SU-DHL-6 (cell line): ENCODE data around the gene FGF13.

ENCODE experiments used
- H2AFZ ChIP-seq: fragments of 200-600 bp; sonication (generic); 2 replicates; pipeline ENCODE4 v1.6.1; 2014; ENCODE audit warnings: low read depth, mild to moderate bottlenecking, moderate library complexity, mixed read lengths, antibody characterized with exemption, low read length; ENCODE audit not compliant: severe bottlenecking
- H3F3A ChIP-seq: fragments of 200-600 bp; shearing (Covaris generic); 2 replicates; pipeline ENCODE4 v1.6.0; 2016; ENCODE audit warnings: antibody characterized with exemption, mild to moderate bottlenecking; ENCODE audit not compliant: insufficient read depth
- H3K27ac ChIP-seq: fragments of 200-600 bp; sonication (generic); 2 replicates; pipeline ENCODE4 v1.5.1; 2016; ENCODE audit warnings: low read depth, mild to moderate bottlenecking, low read length, moderate library complexity, mixed read lengths
- H3K27me3 ChIP-seq: fragments of 200-600 bp; sonication (generic), shearing (Covaris generic); 2 replicates; pipeline ENCODE4 v1.6.0; 2014; ENCODE audit warnings: mild to moderate bottlenecking, low read length
- H3K36me3 ChIP-seq: fragments of 200-600 bp; sonication (generic); 2 replicates; pipeline ENCODE4 v1.6.1; 2014; ENCODE audit warnings: mild to moderate bottlenecking, low read length, mixed read lengths
- H3K4me2 ChIP-seq: fragments of 300-600, 200-600 bp; shearing (Covaris generic), sonication (generic); 2 replicates; pipeline ENCODE4 v1.6.0; 2014; ENCODE audit warnings: low read length, low read depth, mild to moderate bottlenecking; ENCODE audit not compliant: poor library complexity, severe bottlenecking
- H3K4me3 ChIP-seq: fragments of 200-600 bp; sonication (generic); 2 replicates; pipeline ENCODE4 v1.5.1; 2014; ENCODE audit warnings: antibody characterized with exemption, low read length, mild to moderate bottlenecking, mixed read lengths; ENCODE audit not compliant: insufficient read depth, poor library complexity, severe bottlenecking
- H3K79me2 ChIP-seq: fragments of 200-600 bp; sonication (generic); 2 replicates; pipeline ENCODE4 v1.6.1; 2014; ENCODE audit warnings: mild to moderate bottlenecking, low read length, moderate library complexity; ENCODE audit not compliant: insufficient read depth
- H3K9ac ChIP-seq: fragments of 200-600 bp; sonication (generic); 2 replicates; pipeline ENCODE4 v1.7.0; 2014; ENCODE audit warnings: mild to moderate bottlenecking, low read length
- H3K9me2 ChIP-seq: fragments of 200-600 bp; sonication (generic); replicated peaks from 2 replicates; pipeline ENCODE4 v1.6.1; 2014; ENCODE audit warnings: low read length; ENCODE audit not compliant: insufficient read depth
- H3K9me3 ChIP-seq: fragments of 200-600 bp; sonication (generic); 2 replicates; pipeline ENCODE4 v1.6.1; 2014; ENCODE audit warnings: low read length, mixed read lengths; ENCODE audit not compliant: insufficient read depth
- H4K20me1 ChIP-seq: fragments of 200-600 bp; sonication (generic); 2 replicates; pipeline ENCODE4 v1.6.1; 2014; ENCODE audit warnings: low read depth, mild to moderate bottlenecking, antibody characterized with exemption, low read length, moderate library complexity, mixed read lengths
- CTCF ChIP-seq: fragments of 200-600 bp; sonication (generic); IDR thresholded peaks from one replicate; pipeline ENCODE4 v1.5.1; 2017; ENCODE audit warnings: antibody characterized with exemption, mild to moderate bottlenecking, low read length, moderate library complexity; ENCODE audit not compliant: insufficient read depth, poor library complexity, severe bottlenecking
- EZH2phosphoT487 ChIP-seq: fragments of 200-600 bp; sonication (generic), shearing (Covaris generic); conservative IDR thresholded peaks from 2 replicates; pipeline ENCODE4 v1.6.1; 2018; ENCODE audit warnings: mild to moderate bottlenecking, antibody characterized with exemption, low read length, moderate library complexity, mixed read lengths

FGF13 gene

GRCh38 chrX:138669693-138670092 is 41.8 kb downstream of the FGF13 start:
- Histone ChIP-seq H3F3A (no peaks in the 10 kb centered on the region), H3K9me2 (no peaks in the 10 kb centered on the region), H3K79me2 (no peaks in the 10 kb centered on the region), H2AFZ (no peak overlapping the region), H3K27ac (no peak overlapping the region), H3K27me3 (no peaks in the 10 kb centered on the region), H3K4me3 (no peak overlapping the region), H3K36me3 (no peaks in the 10 kb centered on the region), H4K20me1 (no peaks in the 10 kb centered on the region), H3K4me2 (no peak overlapping the region), H3K9ac (no peak overlapping the region), H3K9me3 (no peaks in the 10 kb centered on the region)
- no peak for TF ChIP-seq EZH2phosphoT487
- no peak for TF ChIP-seq CTCF

GRCh38 chrX:138664466-138664865 is 47.1 kb downstream of the FGF13 start:
- H2AFZ ChIP-seq, result no peak overlapping the region
- no peak overlapping the region for H3K9ac ChIP-seq
- H3K4me2 ChIP-seq, result no peak overlapping the region
- no peaks in the 10 kb centered on the region for H4K20me1 ChIP-seq
- H3K27me3 ChIP-seq, result no peaks in the 10 kb centered on the region
- no peaks in the 10 kb centered on the region for H3K79me2 ChIP-seq
- no peaks in the 10 kb centered on the region for H3K36me3 ChIP-seq
- no peak overlapping the region for H3K4me3 ChIP-seq
- H3K9me2 ChIP-seq, result no peaks in the 10 kb centered on the region
- no peaks in the 10 kb centered on the region for H3F3A ChIP-seq
- no peak overlapping the region for H3K27ac ChIP-seq
- no peak for TF ChIP-seq CTCF
- TF ChIP-seq EZH2phosphoT487, result no peak
- H3K9me3 ChIP-seq, result no peaks in the 10 kb centered on the region

- Histone ChIP-seq H3K9me3 (no peaks in the 10 kb centered on the region), H3K27me3 (no peaks in the 10 kb centered on the region), H4K20me1 (no peaks in the 10 kb centered on the region), H3K4me3 (no peak overlapping the region), H3K27ac (no peak overlapping the region), H3K79me2 (no peaks in the 10 kb centered on the region), H3K9ac (no peak overlapping the region), H3K4me2 (no peak overlapping the region), H2AFZ (no peak overlapping the region), H3K9me2 (no peaks in the 10 kb centered on the region), H3F3A (no peaks in the 10 kb centered on the region), H3K36me3 (no peaks in the 10 kb centered on the region)
- TF ChIP-seq EZH2phosphoT487, result no peak
- TF ChIP-seq CTCF, result no peak
Observed at GRCh38 chrX:138664016-138664415, 47.5 kb downstream of the FGF13 start.
